Smooth muscle cell of the pulmonary artery (primary cell): ENCODE results near the gene USP6. TPM values are rescaled to one million over a fixed set of nuclear protein-coding genes. Genes with fewer than 3 reads are reported as not detected.

Source experiments
- total RNA-seq: library from RNA; depleted of rRNA; stranded (reverse); fragments of >200 nt; gene quantifications from 2 replicates; pipeline ENCODE4 v1.2.3, GENCODE V29; 2014

USP6 gene
- total RNA-seq, result under 0.01 TPM in 1 of 2 replicates, not detected in the other

GRCh38 chr17:5115673-5116651, at the start of gene USP6:
Gene USP6 (plus strand): TSS chr17:5116032. CDS start chr17:5130368, 14,336 bp downstream.

GRCh38 chr17:5078106-5079028, 37.5 kb upstream of the USP6 start, which contains the start of gene ZFP3:
Gene ZFP3 (plus strand): TSS chr17:5078467. CDS start chr17:5091505, 13,038 bp downstream.

GRCh38 chr17:5111402-5112204, 4.2 kb upstream of the USP6 start, which contains the start of gene ZNF232:
Gene ZNF232 (minus strand): TSS chr17:5111878. CDS start chr17:5111822, 56 bp downstream.

GRCh38 chr17:5191541-5192417, 75.9 kb downstream of the USP6 start, which contains the start of gene ZNF594:
Gene ZNF594 (minus strand): TSS chr17:5191868. CDS start chr17:5184256, 7,612 bp downstream.

Other genes with a start within 250 kb of the USP6 start
- gene C17orf107, start 216.5 kb upstream of the USP6 start, total RNA-seq, result 6.4 and 9.9 TPM in 2 replicates
- gene CHRNE, start 212.9 kb upstream of the USP6 start, total RNA-seq, result 0.33 and 2.8 TPM in 2 replicates
- not detected in 2 replicates for gene GP1BA, start 183.8 kb upstream of the USP6 start, total RNA-seq
- 69.7 and 71.2 TPM in 2 replicates for gene SLC25A11, start 176.0 kb upstream of the USP6 start, total RNA-seq
- 26.6 and 27.2 TPM in 2 replicates for gene RNF167, start 175.8 kb upstream of the USP6 start, total RNA-seq
- 405 and 683 TPM in 2 replicates for gene PFN1, start 167.5 kb upstream of the USP6 start, total RNA-seq
- gene ENO3, start 164.9 kb upstream of the USP6 start, total RNA-seq, result 3.3 and 3.4 TPM in 2 replicates
- 39.8 and 47.0 TPM in 2 replicates for gene SPAG7, start 148.2 kb upstream of the USP6 start, total RNA-seq
- 17.1 and 23.0 TPM in 2 replicates for gene CAMTA2, start 128.4 kb upstream of the USP6 start, total RNA-seq
- gene INCA1, start 118.5 kb upstream of the USP6 start, total RNA-seq, result 0.23 and 0.46 TPM in 2 replicates
- gene KIF1C, start 118.1 kb upstream of the USP6 start, total RNA-seq, result 83.3 and 112 TPM in 2 replicates
- 0.07 and 0.13 TPM in 2 replicates for gene SLC52A1, start 80.6 kb upstream of the USP6 start, total RNA-seq
- gene ZFP3, start 37.6 kb upstream of the USP6 start, total RNA-seq, result 0.92 and 1.6 TPM in 2 replicates
- 4.1 and 5.1 TPM in 2 replicates for gene ZNF232, start 4.2 kb upstream of the USP6 start, total RNA-seq
- 4.6 and 5.7 TPM in 2 replicates for gene ZNF594, start 75.8 kb downstream of the USP6 start, total RNA-seq
- not detected in 2 replicates for gene SCIMP, start 118.8 kb downstream of the USP6 start, total RNA-seq
- gene RABEP1, start 166.3 kb downstream of the USP6 start, total RNA-seq, result 35.6 and 56.0 TPM in 2 replicates